RWPE2 (cell line): ENCODE measurements around the gene ATRN.

Source experiments
- ATAC-seq: fragments of 200-7000 bp; cut with Tn5 transposase; 3 replicates; pipeline ENCODE4 v1.9.1; 2021; ENCODE audit warnings: low read depth
- DNase-seq: peaks from one replicate; pipeline ENCODE4 v3.0.0-alpha.2; 2020; ENCODE audit warnings: low spot score
- H3K27ac ChIP-seq: fragments of 450-650 bp; 2 replicates; pipeline ENCODE4 v1.5.1; 2017; ENCODE audit warnings: mild to moderate bottlenecking; ENCODE audit not compliant: poor library complexity, severe bottlenecking
- H3K27me3 ChIP-seq: fragments of 250-450 bp; sonication (Bioruptor Pico); 2 replicates; pipeline ENCODE4 v1.5.1; 2021; ENCODE audit warnings: mild to moderate bottlenecking, moderate library complexity; ENCODE audit not compliant: insufficient read depth, poor library complexity, severe bottlenecking
- H3K36me3 ChIP-seq: fragments of 250-450 bp; sonication (Bioruptor Pico); 2 replicates; pipeline ENCODE4 v1.5.1; 2020; ENCODE audit warnings: low read depth, mild to moderate bottlenecking, moderate library complexity
- H3K4me1 ChIP-seq: fragments of 250-450 bp; sonication (Bioruptor Pico); 2 replicates; pipeline ENCODE4 v1.5.1; 2021; ENCODE audit warnings: mild to moderate bottlenecking, moderate library complexity; ENCODE audit not compliant: insufficient read depth, poor library complexity, severe bottlenecking
- H3K4me3 ChIP-seq: fragments of 250-450 bp; sonication (Bioruptor Pico); 2 replicates; pipeline ENCODE4 v1.5.1; 2021; ENCODE audit warnings: mild to moderate bottlenecking, moderate library complexity; ENCODE audit not compliant: severe bottlenecking
- H3K9me3 ChIP-seq: fragments of 250-450 bp; sonication (Bioruptor Pico); 2 replicates; pipeline ENCODE4 v1.5.1; 2021; ENCODE audit warnings: mild to moderate bottlenecking, moderate library complexity; ENCODE audit not compliant: severe bottlenecking
- TF ChIP-seq, protein P1 (sequence below): fragments of 450-650 bp; IDR thresholded peaks from one replicate; pipeline ENCODE4 v1.5.1; 2017; ENCODE audit warnings: mild to moderate bottlenecking, moderate library complexity; ENCODE audit not compliant: poor library complexity, severe bottlenecking

The ATRN gene

DNA sequence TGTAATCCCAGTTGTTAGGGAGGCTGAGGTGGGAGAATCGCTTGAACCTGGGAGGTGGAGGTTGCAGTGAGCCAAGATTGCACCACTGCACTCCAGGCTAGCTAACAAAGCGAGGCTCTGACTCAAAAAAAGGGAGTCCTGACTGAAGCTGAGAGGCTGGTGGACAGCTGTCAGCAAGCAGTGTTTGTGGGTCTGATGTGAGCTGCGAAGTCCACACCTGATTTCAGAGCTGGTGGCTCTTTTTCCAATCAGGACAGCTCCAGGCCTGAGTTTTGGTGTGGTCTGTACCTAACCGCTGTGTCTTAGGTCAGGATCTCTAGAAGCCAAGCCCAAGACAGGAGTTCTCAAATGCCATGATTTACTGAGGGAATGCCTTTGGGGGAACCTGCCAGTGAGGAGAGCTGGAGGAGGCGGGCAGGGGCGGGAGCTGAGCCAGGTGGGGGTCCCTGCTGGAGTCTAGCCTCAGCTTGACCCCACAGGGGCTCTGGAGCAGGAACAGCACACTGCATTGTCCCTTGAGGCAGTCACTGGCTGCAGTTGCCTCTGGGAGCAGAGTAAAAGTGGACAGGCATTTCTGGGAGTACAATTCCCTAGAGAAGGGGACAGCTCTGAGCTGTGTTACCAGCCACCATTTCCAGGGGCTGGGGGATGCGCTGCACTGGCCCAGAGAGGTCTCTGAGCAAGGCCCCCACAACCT, 187.3 kb downstream of the ATRN start:
- DNase-seq (no peak), ATAC-seq (no peak)
- TF ChIP-seq, protein P1, sequence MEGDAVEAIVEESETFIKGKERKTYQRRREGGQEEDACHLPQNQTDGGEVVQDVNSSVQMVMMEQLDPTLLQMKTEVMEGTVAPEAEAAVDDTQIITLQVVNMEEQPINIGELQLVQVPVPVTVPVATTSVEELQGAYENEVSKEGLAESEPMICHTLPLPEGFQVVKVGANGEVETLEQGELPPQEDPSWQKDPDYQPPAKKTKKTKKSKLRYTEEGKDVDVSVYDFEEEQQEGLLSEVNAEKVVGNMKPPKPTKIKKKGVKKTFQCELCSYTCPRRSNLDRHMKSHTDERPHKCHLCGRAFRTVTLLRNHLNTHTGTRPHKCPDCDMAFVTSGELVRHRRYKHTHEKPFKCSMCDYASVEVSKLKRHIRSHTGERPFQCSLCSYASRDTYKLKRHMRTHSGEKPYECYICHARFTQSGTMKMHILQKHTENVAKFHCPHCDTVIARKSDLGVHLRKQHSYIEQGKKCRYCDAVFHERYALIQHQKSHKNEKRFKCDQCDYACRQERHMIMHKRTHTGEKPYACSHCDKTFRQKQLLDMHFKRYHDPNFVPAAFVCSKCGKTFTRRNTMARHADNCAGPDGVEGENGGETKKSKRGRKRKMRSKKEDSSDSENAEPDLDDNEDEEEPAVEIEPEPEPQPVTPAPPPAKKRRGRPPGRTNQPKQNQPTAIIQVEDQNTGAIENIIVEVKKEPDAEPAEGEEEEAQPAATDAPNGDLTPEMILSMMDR = no peak
- no peaks in the 10 kb centered on the region for H3K4me1 ChIP-seq
- H3K9me3 ChIP-seq = no peaks in the 10 kb centered on the region
- no peak overlapping the region for H3K4me3 ChIP-seq
- H3K36me3 ChIP-seq = no peaks in the 10 kb centered on the region
- no peak overlapping the region for H3K27ac ChIP-seq
- peaks cover 46% of the 10 kb centered on the region for H3K27me3 ChIP-seq

DNA sequence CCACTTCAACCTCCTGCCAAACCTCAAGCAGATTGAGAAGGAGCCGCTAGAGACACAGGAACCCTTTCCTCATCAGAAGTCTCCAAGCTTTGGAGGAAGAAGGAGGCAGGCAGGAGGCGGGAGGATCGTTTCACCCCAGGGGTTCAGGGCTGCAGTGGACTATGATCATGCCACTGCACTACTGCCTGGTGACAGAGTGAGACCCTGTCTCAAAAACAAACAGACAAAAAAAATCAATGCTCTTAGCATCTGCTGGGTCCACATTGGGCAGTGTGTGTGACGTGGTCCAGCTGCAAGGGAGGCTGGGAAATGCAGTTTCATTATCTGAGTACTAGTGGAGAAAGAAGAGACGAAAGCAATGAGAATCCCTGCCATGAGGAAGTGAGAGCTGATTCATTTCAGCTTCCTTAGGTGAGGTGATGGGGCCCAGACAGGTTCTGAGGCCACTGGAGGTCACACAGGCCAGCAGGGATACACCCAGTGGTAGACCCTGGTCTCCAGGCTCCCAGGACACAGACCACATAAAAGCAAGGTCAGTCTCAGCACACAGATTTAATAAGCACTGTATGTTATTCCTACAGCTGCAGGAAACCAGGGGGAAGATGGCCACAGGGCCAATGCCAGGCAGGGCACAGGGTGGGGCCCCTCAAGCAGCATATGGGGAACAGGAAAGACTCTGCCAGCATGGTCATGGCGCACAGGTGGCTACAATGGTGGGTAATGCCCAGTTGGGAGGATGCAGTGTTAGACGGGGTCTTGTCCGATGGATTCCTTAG, 188.1 kb downstream of the ATRN start:
- no peak overlapping the region for H3K4me3 ChIP-seq
- H3K27me3 ChIP-seq = peaks cover 53% of the 10 kb centered on the region
- TF ChIP-seq, protein P1 = no peak
- DNase-seq = no peak
- no peaks in the 10 kb centered on the region for H3K4me1 ChIP-seq
- no peaks in the 10 kb centered on the region for H3K9me3 ChIP-seq
- no peak for ATAC-seq
- H3K27ac ChIP-seq = no peak overlapping the region
- no peaks in the 10 kb centered on the region for H3K36me3 ChIP-seq

DNA sequence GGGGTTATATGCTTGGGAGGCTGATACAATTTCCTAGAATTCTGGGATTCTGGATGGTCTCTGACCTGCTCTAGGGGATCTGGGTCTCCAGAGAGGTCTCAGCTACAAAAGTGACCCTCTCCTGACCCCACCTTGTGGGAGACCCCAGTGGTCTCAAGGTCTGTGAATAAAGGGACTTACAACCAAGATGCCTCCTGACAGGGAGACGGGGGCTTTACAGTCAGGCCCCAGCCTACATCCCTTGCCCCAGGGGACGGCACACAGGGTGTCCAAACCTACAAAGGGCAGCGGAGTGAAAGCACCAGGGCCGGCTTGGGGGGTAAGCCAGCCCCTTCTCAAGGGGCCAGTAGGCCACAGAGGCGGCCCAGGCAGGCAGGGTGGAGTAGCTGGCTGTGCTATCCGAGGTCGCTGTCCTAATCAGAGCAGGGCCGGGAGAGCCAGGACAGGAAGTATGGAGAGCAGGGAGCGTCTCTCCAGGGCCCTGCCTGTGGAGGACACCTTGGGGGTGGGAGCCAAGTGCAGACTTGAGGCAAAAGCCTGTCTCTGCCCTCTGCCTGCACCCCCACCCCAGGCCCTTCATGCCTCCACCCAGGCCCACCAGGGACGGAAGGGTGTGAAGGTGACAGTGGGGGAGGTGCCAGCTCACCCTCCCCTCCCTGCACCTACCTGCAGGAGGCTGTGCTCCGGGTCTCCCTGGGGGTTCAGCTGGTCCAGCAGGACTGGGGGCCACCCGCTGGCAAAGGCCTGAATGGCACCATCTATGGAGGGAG, 188.9 kb downstream of the ATRN start:
- Histone ChIP-seq H3K4me3 (no peak overlapping the region), H3K36me3 (no peaks in the 10 kb centered on the region), H3K4me1 (no peaks in the 10 kb centered on the region), H3K9me3 (no peaks in the 10 kb centered on the region), H3K27ac (no peak overlapping the region), H3K27me3 (peaks cover 57% of the 10 kb centered on the region)
- ATAC-seq (no peak; the same call in 2 of the 3 replicates), DNase-seq (no peak)
- TF ChIP-seq, protein P1 = no peak

DNA sequence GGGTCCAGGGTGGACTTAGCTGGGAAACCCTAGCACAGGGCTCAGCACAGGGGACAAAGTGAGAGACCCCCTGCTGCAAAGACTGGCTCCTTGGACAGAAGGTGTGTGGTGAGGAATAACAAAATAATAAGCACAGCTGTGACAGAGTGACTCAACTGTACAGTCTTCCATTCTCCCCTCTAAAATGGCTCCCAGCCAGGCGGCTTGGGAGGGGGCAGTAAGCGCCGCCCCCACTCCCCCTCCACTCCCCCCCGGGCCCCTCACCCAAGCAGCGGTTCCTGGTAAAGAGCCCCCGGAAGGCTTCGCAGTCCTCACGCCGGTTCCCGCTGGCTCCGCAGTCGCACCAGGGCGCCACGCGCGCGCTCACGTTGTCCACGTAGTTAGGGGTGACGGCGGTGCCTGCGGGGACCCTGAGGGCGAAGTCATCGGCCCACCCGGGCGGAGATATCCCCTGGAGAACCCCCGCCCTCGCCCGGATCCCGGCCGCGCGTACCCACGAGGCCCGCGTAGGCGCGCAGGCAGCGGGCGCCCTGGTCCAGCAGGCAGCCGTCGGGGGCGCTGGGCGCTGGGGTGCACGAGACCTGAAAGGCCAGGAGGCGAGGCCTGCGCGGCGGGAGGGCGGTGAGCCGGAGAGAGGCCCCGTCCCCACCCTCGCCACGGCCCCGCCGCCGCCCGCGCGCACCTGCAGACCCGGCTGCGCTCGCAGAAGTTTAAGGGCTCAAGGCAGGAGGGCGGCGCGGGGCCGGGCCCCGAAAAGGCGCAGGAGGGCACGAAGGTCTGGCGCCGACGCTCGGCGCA, 189.6 kb downstream of the ATRN start:
- H3K36me3 ChIP-seq = no peaks in the 10 kb centered on the region
- H3K27ac ChIP-seq = no peak overlapping the region
- H3K9me3 ChIP-seq = no peaks in the 10 kb centered on the region
- no peak overlapping the region for H3K4me3 ChIP-seq
- DNase-seq = no peak
- H3K27me3 ChIP-seq = peaks cover 57% of the 10 kb centered on the region
- ATAC-seq = no peak
- no peaks in the 10 kb centered on the region for H3K4me1 ChIP-seq
- TF ChIP-seq, protein P1 = no peak
